ENCODE results near the gene SNRPF. TPM values are rescaled to one million over a fixed set of nuclear protein-coding genes. Genes with fewer than 3 reads are reported as not detected.

Gene SNRPF
- total RNA-seq, 1 donor from 2014 or later = 15.4 TPM

GRCh38 chr12:95859947-95860850 lies 1.4 kb downstream of the SNRPF start:
- Mint-ChIP-seq H3K4me1 (ENCODE audit: low read depth) (peaks cover 10% of the 10 kb centered on the region), H3K27me3 (ENCODE audit: low read depth) (no peaks in the 10 kb centered on the region), H3K27ac (ENCODE audit: unreplicated experiment) (no peak overlapping the region), H3K4me3 (ENCODE audit: unreplicated experiment) (no peak overlapping the region), H3K9me3 (ENCODE audit: low read depth) (peaks cover 3% of the 10 kb centered on the region), H3K36me3 (ENCODE audit: low read depth) (peaks cover 16% of the 10 kb centered on the region)
- TF ChIP-seq CTCF (IDR thresholded peaks at IDR 0.05) = no peak
- no peak for DNase-seq (ENCODE audit: low spot score)

- H3K27ac Mint-ChIP-seq (ENCODE audit: unreplicated experiment) = no peak overlapping the region
Observed at GRCh38 chr12:95862038-95862437, 3.3 kb downstream of the SNRPF start.

GRCh38 chr12:95863337-95863736 lies 4.6 kb downstream of the SNRPF start:
- peaks cover 7% of the 10 kb centered on the region for H3K4me1 Mint-ChIP-seq (ENCODE audit: low read depth)
- peaks cover 3% of the 10 kb centered on the region for H3K9me3 Mint-ChIP-seq (ENCODE audit: low read depth)
- no peak overlapping the region for H3K4me3 Mint-ChIP-seq (ENCODE audit: unreplicated experiment)
- no peak overlapping the region for H3K27ac Mint-ChIP-seq (ENCODE audit: unreplicated experiment)
- DNase-seq (ENCODE audit: low spot score) = no peak
- no peaks in the 10 kb centered on the region for H3K27me3 Mint-ChIP-seq (ENCODE audit: low read depth)
- H3K36me3 Mint-ChIP-seq (ENCODE audit: low read depth) = peaks cover 20% of the 10 kb centered on the region
- no peak for TF ChIP-seq CTCF (IDR thresholded peaks at IDR 0.05)

More at GRCh38 chr12:95862038-95862437, 3.3 kb downstream of the SNRPF start:
- Mint-ChIP-seq H3K36me3 (ENCODE audit: low read depth) (peaks cover 18% of the 10 kb centered on the region), H3K4me1 (ENCODE audit: low read depth) (peaks cover 10% of the 10 kb centered on the region), H3K27me3 (ENCODE audit: low read depth) (no peaks in the 10 kb centered on the region), H3K4me3 (ENCODE audit: unreplicated experiment) (no peak overlapping the region), H3K9me3 (ENCODE audit: low read depth) (peaks cover 3% of the 10 kb centered on the region)
- TF ChIP-seq CTCF (IDR thresholded peaks at IDR 0.05) = no peak
- no peak for DNase-seq (ENCODE audit: low spot score)

- DNase-seq (ENCODE audit: low spot score) = no peak
- peaks cover 2% of the 10 kb centered on the region for H3K36me3 Mint-ChIP-seq (ENCODE audit: low read depth)
- TF ChIP-seq CTCF (IDR thresholded peaks at IDR 0.05) = no peak
- no peak overlapping the region for H3K27ac Mint-ChIP-seq (ENCODE audit: unreplicated experiment)
- peaks cover 7% of the 10 kb centered on the region for H3K4me1 Mint-ChIP-seq (ENCODE audit: low read depth)
- H3K27me3 Mint-ChIP-seq (ENCODE audit: low read depth) = no peaks in the 10 kb centered on the region
- no peaks in the 10 kb centered on the region for H3K9me3 Mint-ChIP-seq (ENCODE audit: low read depth)
- no peak overlapping the region for H3K4me3 Mint-ChIP-seq (ENCODE audit: unreplicated experiment)
Observed at GRCh38 chr12:95870897-95871296, 12.1 kb downstream of the SNRPF start.

GRCh38 chr12:95874452-95874851 lies 15.7 kb downstream of the SNRPF start:
- no peak for TF ChIP-seq CTCF (IDR thresholded peaks at IDR 0.05)
- H3K36me3 Mint-ChIP-seq (ENCODE audit: low read depth) = no peaks in the 10 kb centered on the region
- DNase-seq (ENCODE audit: low spot score) = no peak
- H3K27me3 Mint-ChIP-seq (ENCODE audit: low read depth) = no peaks in the 10 kb centered on the region
- peaks cover 1% of the 10 kb centered on the region for H3K4me1 Mint-ChIP-seq (ENCODE audit: low read depth)
- H3K9me3 Mint-ChIP-seq (ENCODE audit: low read depth) = no peaks in the 10 kb centered on the region
- no peak overlapping the region for H3K4me3 Mint-ChIP-seq (ENCODE audit: unreplicated experiment)
- no peak overlapping the region for H3K27ac Mint-ChIP-seq (ENCODE audit: unreplicated experiment)
